HG03175 (cell line): ENCODE results near the gene SEPTIN1.
"Not testable (repeated sequence)": the region's sequence is repeated elsewhere in the genome, so short reads cannot be mapped to it uniquely, and the experiment has no call there.

Experiments
- ATAC-seq: cut with Tn5 transposase; IDR thresholded peaks from one replicate; pipeline ENCODE4 v1.9.1; 2021; ENCODE audit warnings: mild to moderate bottlenecking, moderate library complexity; ENCODE audit not compliant: unreplicated experiment

SEPTIN1 gene

DNA sequence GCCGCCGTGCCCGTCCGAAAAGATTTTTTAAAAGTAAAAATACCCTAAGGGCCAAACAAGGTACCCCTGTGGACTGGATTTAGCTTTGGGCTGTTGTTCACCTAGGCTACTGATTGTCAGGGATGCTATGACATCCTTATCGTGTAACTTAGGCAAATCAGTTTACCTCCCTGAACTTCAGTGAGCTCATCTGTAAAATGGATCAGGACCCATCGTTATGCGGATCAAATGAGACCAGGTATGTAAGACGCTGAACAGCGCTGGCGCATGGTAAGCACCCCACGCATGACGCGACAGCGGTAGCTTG, 24.4 kb upstream of the SEPTIN1 start:
- ATAC-seq: peak; percentile 9

DNA sequence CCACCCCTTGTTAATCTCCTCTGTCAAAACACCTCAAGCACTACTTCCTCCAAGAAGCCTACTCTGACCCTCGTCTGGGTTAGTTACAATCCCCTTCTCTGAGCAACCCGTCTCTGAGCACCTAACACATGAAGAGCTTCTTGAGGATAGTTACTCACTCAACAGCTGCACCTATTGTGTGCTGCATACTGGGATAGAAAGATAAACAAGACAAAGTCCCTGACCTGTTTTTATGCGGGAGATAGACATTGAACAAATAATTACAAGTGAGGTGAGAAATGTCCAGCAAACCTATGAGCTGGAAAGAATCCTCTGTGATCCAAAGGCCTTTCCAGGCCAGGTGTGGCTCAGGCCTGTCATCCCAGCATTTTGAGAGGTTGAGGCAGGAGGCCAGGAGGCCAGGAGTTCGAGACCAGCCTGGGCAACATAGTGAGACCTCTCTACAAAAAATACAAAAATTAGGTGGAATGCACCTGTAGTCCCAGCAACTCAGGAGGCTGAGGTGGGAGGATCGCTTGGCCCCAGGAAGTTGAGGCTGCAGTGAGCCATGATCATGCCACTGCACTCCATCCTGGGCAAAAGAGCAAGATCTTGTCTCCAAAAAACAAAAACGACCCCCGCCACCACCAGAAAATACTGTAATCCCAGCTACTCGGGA, 19.5 kb upstream of the SEPTIN1 start:
- ATAC-seq: no peak

DNA sequence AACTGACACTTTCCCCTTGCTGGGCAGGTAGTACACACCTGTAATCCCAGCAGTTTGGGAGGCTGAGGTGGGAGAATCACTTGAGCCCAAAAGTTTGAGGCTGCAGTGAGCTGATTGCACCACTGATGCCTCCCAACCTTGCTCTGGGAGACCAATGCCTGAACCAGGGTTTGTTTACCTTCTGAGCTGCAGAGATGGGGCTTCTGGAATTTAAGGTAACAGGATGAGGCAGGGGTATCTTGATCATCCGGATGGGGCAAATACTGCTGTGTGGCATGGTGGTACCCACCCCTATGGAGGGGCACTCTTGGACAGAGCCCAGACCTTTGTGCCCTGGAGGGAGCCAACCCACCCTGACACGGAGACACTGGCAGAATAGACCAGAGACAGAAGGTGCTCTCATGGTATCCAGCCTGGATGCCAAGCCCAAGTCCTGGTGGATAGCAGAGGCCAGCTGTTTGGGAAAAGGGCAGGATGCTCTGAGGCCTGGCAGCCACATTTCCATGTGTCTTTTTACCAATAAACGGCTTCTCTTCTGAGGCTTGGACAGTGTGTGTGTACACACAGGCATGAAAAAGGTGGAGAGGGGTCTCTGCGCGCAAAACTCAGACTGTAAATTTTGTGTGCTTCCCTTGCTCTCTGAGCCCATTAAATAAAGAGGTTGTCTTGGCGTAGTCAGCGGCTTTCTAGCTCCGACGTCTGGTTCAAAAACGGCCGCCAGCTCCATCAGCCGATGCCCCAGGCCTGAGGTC, 17.2 kb upstream of the SEPTIN1 start:
- ATAC-seq: no peak

GRCh38 chr16:30398661-30399434, 16.5 kb upstream of the SEPTIN1 start:
- ATAC-seq: no peak

- no peak for ATAC-seq
These were observed 15.7 kb upstream of the SEPTIN1 start for GRCh38 chr16:30397776-30398660.

DNA sequence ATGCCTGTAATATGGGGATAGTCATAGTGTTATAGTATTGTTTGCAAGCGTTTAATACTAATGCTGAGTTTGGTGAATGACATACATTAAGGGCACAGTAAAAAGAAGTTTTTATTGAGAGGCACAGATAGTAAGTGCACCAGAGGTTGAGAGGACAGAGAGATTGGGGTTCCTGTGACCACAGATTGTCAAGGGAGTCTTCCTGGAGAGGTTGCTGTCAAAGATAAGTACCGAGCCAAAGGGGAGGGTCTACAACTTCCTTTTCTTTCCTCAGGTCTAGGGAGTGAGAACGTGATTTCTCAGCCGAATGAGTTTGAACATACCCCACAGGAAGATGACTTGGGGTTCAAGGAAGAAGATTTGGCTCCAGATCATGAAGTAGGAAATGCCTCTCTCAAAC, 14.7 kb upstream of the SEPTIN1 start:
- no peak for ATAC-seq

GRCh38 chr16:30396627-30397026, 14.3 kb upstream of the SEPTIN1 start:
- ATAC-seq: not testable (repeated sequence)

- ATAC-seq: no peak
These were observed 13.7 kb upstream of the SEPTIN1 start for GRCh38 chr16:30395992-30396585.

DNA sequence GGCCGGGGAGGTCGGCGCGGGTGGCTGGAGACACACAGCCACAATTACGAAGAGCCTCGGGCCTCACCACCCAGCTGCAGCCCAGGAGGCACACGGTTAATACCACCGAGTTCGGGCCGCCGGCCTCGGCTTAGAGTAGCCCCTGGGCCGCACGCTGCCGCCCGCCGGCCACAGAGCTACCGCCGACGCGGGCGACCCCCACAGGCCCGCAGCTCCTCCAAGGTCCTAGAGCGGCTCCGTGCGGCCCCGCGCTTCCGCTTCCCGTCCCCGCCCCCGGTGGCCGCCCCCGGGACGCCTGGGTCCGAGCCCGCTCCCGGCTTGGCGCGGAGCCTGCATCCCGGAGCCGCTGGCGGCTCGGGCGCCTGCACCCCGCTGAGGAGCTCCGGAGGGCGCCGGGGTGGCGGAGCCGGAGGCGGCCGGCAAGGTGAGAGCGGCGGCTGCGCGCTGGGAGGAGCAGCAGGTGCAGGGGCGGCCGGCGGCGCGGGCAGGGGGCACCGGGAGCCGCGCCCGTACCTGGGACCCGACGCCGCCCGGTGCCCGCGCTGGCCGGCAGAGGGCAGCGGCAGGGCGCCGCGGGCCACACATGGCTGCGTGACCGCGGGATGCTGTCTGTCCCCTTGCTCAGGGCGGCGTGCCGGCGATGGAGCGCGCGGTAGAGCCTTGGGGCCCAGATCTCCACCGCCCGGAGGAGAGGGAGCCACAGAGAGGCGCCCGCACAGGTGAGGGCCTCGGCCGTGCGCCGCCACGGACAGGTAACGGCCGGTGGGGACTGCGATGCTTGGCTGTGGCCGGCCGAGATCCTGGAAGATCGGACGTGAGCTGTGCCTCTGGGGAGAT, 13.0 kb upstream of the SEPTIN1 start, which contains the start of gene ZNF48:
Gene ZNF48, plus strand, starts transcription at position 266 of the 837 bp plus-strand sequence. Its CDS starts 375 bp downstream, at position 641.
- peak; percentile 41 for ATAC-seq

- ATAC-seq: peak; percentile 10
These were observed 12.3 kb upstream of the SEPTIN1 start for GRCh38 chr16:30394592-30395154.

GRCh38 chr16:30383521-30383920, 1.2 kb upstream of the SEPTIN1 start:
- ATAC-seq: no peak

- no peak for ATAC-seq
These were observed 895 bp downstream of the SEPTIN1 start for GRCh38 chr16:30381291-30382041.

GRCh38 chr16:30380803-30381208, 1.6 kb downstream of the SEPTIN1 start:
- ATAC-seq: no peak

DNA sequence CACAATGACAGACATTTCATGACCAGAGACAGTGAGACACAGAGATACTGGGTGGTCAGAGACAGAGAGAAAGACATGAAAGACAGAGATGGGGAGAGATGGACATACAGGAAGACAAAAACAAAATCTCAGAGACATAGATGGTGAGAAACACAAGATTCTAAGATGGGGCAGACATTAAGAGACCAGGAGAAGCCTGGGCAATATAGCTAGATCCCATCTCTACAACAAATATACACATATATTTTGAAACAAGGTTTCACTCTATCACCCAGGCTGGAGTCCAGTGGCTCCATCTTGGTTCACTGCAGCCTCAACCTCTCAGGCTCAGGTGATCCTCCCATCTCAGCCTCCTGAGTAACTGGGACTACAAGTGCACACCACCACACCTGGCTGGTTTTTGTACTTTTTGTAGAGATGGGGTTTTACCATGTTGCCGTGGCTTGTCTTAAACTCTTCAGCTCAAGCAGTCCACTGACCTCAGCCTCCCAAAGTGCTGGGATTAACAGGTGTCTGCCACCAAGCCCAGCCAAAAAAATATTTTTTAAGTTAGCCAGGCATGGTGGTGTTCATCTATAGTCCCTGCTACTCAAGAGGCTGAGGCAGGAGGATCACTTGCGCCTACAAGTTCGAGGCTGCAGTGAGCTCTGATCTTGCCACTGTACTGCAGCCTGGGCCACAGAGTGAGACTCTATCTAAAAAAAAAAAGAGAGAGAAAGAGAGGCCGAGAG, 2.1 kb downstream of the SEPTIN1 start:
- ATAC-seq: no peak

DNA sequence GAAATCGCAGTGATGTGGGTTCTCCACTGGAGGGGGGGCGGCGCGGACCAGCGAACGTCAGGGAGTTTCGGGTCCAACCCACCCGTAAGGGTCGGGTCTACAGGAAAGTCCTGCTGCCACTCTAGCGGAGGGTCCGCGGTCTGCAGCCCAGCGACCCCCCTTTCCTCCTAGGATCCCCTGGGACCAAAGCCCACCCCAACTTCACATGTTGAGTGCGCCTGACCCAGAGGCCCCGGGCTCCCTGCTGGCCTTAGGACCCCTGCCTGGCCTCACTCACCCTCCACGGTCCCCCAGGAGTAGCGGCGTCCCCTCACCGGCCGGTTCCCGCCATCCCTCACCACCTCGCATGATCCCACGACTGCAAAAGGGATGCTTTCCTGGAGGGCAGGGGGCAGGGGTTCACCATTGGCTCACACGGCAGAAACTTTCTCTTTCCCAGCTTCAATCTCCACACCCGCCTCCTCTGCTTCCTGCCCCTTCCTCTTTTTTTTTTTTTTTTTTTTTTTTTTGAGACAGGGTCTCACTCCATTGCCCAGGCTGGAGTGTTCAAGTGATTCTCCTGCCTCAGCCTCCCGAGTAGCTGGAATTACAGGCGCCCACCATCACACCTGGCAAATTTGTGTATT, 3.1 kb downstream of the SEPTIN1 start:
- no peak for ATAC-seq

- peak; percentile 88 for ATAC-seq
These were observed 3.9 kb downstream of the SEPTIN1 start for GRCh38 chr16:30378236-30379157.
